HL-60 (cell line): ENCODE results near the gene SLCO2A1.

Source experiments
- GABPA ChIP-seq: IDR thresholded peaks from 2 replicates; pipeline ENCODE4 v1.6.1; 2012; ENCODE audit warnings: low read depth
- POLR2AphosphoS5 ChIP-seq: IDR thresholded peaks from 2 replicates; pipeline ENCODE4 v1.6.1; 2012; ENCODE audit warnings: low read depth
- TF ChIP-seq, protein P1 (sequence below): IDR thresholded peaks from one replicate; pipeline ENCODE4 v1.5.1; 2011; ENCODE audit warnings: low read length, control low read depth, inconsistent platforms; ENCODE audit not compliant: insufficient read depth
- TF ChIP-seq, protein P2 (sequence below): IDR thresholded peaks from 2 replicates; pipeline ENCODE4 v1.6.1; 2012; ENCODE audit warnings: low read depth; ENCODE audit not compliant: insufficient replicate concordance

DNA sequence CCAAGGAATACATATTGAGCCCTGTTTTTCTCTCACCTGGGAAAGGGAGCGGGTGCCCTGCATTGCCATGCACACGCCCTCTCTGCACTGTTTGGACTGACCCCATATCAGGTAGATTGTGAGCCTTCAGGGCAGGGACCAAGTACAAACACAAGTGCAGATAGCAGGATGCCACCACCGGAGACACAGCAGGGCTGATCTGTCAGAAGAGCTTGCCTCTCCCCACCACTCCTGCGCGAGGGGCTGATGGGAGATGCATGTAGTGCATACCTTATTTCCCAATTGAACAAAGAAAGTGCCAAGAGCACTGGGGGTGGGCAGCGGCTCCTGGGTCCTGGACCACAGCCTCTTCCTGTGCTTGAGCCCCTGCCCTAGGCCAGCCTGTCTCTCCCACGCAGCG is 9.0 kb upstream of the SLCO2A1 start:
- TF ChIP-seq, protein P1, sequence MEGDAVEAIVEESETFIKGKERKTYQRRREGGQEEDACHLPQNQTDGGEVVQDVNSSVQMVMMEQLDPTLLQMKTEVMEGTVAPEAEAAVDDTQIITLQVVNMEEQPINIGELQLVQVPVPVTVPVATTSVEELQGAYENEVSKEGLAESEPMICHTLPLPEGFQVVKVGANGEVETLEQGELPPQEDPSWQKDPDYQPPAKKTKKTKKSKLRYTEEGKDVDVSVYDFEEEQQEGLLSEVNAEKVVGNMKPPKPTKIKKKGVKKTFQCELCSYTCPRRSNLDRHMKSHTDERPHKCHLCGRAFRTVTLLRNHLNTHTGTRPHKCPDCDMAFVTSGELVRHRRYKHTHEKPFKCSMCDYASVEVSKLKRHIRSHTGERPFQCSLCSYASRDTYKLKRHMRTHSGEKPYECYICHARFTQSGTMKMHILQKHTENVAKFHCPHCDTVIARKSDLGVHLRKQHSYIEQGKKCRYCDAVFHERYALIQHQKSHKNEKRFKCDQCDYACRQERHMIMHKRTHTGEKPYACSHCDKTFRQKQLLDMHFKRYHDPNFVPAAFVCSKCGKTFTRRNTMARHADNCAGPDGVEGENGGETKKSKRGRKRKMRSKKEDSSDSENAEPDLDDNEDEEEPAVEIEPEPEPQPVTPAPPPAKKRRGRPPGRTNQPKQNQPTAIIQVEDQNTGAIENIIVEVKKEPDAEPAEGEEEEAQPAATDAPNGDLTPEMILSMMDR: no peak
- TF ChIP-seq GABPA (no peak), POLR2AphosphoS5 (no peak)
- TF ChIP-seq, protein P2, sequence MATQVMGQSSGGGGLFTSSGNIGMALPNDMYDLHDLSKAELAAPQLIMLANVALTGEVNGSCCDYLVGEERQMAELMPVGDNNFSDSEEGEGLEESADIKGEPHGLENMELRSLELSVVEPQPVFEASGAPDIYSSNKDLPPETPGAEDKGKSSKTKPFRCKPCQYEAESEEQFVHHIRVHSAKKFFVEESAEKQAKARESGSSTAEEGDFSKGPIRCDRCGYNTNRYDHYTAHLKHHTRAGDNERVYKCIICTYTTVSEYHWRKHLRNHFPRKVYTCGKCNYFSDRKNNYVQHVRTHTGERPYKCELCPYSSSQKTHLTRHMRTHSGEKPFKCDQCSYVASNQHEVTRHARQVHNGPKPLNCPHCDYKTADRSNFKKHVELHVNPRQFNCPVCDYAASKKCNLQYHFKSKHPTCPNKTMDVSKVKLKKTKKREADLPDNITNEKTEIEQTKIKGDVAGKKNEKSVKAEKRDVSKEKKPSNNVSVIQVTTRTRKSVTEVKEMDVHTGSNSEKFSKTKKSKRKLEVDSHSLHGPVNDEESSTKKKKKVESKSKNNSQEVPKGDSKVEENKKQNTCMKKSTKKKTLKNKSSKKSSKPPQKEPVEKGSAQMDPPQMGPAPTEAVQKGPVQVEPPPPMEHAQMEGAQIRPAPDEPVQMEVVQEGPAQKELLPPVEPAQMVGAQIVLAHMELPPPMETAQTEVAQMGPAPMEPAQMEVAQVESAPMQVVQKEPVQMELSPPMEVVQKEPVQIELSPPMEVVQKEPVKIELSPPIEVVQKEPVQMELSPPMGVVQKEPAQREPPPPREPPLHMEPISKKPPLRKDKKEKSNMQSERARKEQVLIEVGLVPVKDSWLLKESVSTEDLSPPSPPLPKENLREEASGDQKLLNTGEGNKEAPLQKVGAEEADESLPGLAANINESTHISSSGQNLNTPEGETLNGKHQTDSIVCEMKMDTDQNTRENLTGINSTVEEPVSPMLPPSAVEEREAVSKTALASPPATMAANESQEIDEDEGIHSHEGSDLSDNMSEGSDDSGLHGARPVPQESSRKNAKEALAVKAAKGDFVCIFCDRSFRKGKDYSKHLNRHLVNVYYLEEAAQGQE: no peak
